DMS 273 (cell line): ENCODE data around the gene UGT2A1.
"Not testable (repeated sequence)": the region's sequence is repeated elsewhere in the genome, so short reads cannot be mapped to it uniquely, and the experiment has no call there.

ENCODE experiments used
- DNase-seq: peaks from one replicate; lab custom pipeline; 2025; ENCODE audit not compliant: unreplicated experiment; lab: John Stamatoyannopoulos, UW

The UGT2A1 gene

DNA sequence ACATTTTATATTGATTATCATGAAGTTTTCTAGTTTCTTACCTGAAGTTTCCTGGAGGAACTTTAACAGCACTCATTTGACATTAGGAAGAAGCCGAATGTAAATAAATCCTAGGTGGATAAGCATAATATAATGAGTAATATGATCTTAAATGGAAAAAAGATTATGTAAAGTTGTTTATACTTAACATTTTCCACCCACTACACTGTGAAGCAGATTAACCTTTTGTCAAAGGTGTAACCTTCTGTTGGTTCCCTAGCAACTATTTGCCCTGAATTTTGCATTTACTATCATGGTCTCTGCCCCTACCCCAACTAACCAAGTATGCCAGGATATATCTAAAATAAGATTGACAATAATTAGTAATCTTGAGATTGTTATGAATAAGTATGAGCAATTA lies at the start of gene UGT2A1:
Gene UGT2A1 (minus strand): TSS at position 101 of the 400 bp plus-strand sequence. CDS start 5,603 bp downstream, outside the sequence.
- no peak for DNase-seq

DNA sequence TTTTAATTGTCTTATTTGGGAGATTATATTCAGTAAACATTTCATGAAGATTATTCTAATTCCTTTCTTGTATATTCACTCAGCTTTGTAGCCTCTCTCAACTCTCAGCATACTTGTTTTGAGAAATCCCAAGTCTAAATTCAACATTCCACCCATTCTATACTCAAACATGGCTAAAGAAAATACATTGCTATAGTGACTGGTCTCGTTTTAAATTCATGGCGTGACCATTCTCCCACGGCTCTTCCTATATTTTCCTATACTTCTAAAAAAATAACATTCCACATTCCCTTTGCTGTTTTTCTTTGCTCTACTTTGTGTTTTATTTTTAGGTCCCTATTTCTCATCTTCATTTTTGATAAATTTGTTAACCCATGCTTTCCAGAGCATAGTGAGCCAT lies 49.2 kb upstream of the UGT2A1 start:
- DNase-seq = no peak

DNA sequence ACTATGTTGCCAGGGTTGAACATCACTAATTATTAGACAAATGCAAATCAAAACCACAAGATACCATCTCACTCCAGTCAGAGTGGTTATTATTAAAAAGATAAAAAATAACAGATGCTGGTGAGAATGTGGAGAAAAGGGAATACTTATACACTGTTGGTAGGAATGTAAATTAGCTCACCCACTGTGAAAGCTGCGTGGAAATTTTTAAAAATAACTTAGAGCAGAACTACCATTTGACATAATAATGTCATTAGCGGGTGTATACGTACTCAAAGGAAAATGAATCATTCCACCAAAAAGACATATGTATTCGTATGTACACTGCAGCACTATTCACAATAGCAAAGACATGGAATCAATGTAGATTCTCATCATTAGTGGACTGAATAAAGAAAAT lies 48.6 kb upstream of the UGT2A1 start:
- no peak for DNase-seq

- no peak for DNase-seq
These were observed 44.6 kb upstream of the UGT2A1 start for GRCh38 chr4:69697536-69698242.

DNA sequence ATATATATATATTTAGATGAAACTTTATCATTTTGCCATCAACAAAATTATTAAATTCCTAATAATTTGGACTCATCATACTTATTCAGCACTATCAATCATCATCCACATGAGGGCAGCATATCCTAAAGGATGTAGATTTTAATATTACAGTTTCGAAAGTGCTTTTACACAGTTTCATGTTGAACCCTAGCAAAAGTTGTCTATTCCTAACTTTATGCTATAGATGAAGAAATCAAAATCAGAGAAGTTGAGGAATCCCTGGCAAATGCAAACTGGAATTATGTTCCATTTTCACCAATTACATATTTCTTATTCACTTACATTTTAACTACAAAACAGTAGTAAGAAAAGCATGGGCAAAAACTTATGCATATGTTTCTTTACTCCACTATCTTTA lies 36.6 kb upstream of the UGT2A1 start:
- DNase-seq = peak; percentile 32

DNA sequence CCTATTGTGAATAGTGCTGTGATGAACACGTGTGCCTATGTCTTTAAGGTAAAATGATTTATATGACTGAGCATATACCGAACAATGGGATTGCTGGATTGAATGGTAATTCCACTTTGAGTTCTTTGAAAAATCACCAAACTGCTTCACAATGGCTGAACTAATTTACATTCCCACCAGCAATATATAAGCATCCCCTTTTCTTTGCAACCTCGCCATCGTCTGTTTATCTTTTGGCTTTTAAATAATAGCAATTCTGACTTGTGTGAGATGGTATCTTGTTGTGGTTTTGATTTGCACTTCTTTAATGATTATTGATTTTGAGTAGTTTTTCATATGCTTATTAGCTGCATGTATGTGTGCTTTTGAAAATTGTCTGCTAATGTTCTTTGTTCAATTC lies 31.8 kb upstream of the UGT2A1 start:
- no peak for DNase-seq

DNA sequence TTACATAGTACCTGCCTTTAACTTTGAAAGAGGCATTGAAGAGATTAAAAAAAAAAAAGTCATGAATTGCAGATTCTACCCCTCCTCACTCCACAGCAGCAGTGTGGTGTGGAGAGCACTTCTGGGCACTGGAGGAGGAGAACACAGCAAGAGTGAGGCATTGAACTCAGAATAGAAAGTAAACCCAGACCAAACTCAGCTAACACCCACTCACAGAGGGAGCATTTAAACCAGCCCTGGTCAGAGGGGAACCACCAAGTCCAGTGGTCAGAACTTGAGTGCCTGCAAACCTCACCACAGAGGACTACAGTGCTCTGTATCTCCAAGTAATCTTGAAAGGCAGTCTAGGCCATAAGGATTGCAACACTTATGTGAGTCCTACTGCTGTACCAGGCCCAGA lies 15.6 kb upstream of the UGT2A1 start:
- no peak for DNase-seq

DNA sequence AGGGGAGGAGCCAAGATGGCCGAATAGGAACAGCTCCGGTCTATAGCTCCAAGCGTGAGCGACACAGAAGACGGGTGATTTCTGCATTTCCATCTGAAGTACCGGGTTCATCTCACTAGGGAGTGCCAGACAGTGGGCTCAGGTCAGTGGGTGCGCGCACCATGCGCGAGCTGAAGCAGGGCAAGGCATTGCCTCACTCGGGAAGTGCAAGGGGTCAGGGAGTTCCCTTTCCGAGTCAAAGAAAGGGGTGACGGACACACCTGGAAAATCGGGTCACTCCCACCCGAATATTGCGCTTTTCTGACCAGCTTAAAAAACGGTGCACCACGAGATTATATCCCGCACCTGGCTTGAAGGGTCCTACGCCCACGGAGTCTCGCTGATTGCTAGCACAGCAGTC lies 11.0 kb upstream of the UGT2A1 start:
- DNase-seq = not testable (repeated sequence)

- not testable (repeated sequence) for DNase-seq
These were observed 8.2 kb upstream of the UGT2A1 start for GRCh38 chr4:69661130-69661803.

DNA sequence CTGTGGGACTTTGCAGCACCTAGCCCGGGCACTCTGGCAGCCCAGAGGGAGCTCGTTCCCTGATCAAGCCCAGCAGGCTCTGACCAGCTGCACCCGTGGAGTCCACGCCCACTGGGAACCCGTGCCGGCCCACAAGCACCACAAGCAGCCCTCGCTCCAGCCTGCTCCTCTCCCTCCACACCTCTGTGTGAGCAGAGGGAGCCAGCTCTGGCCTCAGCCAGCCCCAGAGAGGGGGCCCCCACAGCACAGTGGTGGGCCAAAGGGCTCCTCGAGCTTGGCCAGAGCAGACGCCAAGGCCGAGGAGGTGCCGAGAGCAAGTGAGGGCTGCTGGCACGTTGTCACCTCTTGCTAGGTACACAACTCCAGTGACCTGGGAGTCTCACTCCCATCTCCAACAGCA lies 5.1 kb upstream of the UGT2A1 start:
- DNase-seq = no peak

- DNase-seq = no peak
These were observed 3.7 kb upstream of the UGT2A1 start for GRCh38 chr4:69656653-69657158.

DNA sequence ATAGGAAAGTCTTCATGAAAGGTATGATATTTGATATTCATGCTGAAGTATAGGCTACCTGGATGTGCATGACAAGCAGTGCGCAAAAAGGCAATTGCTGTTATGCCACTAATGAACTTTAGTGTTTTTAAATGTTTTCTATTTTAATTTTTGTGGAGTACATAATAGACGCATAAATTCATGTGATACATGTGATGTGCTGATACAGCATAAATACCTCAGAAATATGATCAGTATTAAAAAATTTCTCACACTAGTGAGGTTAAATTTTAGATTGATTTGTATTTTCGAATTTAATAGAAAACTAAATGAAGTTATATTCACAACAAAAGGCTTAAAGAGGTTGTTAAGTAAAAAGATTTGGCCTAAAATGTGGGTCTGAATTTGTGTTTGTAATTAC lies 2.2 kb downstream of the UGT2A1 start:
- no peak for DNase-seq

GRCh38 chr4:69649629-69650028 lies 3.4 kb downstream of the UGT2A1 start:
- no peak for DNase-seq

- no peak for DNase-seq
These were observed 3.8 kb downstream of the UGT2A1 start for GRCh38 chr4:69649207-69649606.

GRCh38 chr4:69642961-69643360 lies 10.1 kb downstream of the UGT2A1 start:
- DNase-seq = no peak

DNA sequence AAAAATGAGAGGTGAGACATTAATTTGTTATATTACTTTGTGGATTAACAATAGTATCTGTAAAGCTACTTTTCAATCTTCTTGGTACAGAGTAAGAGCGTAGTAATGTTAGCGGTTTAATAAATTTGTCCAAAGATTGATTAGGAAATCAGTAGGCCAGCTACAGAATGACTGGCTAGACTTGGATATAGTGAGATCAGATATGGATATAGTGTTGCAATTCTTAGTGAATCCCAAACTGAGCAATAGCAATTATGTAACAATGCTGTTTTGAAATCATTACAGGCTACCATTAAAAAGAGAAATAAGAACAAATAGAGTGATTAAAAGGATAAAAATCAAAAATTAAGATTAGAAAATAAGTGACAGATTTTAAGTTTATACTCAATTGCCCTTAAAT lies 12.8 kb downstream of the UGT2A1 start:
- no peak for DNase-seq

DNA sequence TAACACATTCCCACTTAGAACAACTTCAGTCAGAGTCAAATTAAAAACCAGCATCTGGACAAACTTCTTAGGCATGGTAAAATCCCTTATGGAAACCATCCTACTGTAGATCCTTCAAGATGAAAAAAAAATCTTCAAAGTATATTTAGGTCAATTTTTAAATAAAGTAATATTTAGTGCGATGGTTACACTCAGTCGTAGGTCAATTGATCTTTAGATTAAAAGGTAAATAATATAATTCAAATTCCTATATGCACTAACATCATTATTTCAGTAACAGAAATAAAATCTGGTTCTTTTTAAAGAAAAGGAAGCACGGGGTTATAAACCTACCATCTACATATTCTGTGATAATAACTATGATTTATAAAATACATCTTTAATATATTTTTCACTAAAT lies 13.5 kb downstream of the UGT2A1 start, which contains the start of gene UGT2A2:
Gene UGT2A2 (minus strand): TSS at position 101 of the 400 bp plus-strand sequence. CDS start 2 bp downstream, at position 99.
- DNase-seq = no peak

- DNase-seq = peak; percentile 45
These were observed 35.9 kb downstream of the UGT2A1 start for GRCh38 chr4:69617083-69617694.

- DNase-seq = no peak
These were observed 42.6 kb downstream of the UGT2A1 start for GRCh38 chr4:69610484-69610883.

- no peak for DNase-seq
These were observed 52.0 kb downstream of the UGT2A1 start for GRCh38 chr4:69601065-69601464.

- DNase-seq = no peak
These were observed 53.0 kb downstream of the UGT2A1 start for GRCh38 chr4:69600013-69600412.

- DNase-seq = no peak
These were observed 58.7 kb downstream of the UGT2A1 start for GRCh38 chr4:69594382-69594781.
